Neural progenitor cell (in vitro differentiated cells): ENCODE data around the gene MAP3K9. TPM values are rescaled to one million over a fixed set of nuclear protein-coding genes. Genes with fewer than 3 reads are reported as not detected.

Source experiments
- DNase-seq: peaks from one replicate; pipeline ENCODE4 v3.0.0-alpha.2; 2016; ENCODE audit warnings: low spot score
- H2AFZ ChIP-seq: fragments of 200-600 bp; sonication (generic); replicated peaks from 2 replicates; pipeline ENCODE4 v1.6.1; 2016; ENCODE audit warnings: antibody characterized with exemption
- H3F3A ChIP-seq: fragments of 200-600 bp; sonication (generic); 2 replicates; pipeline ENCODE4 v1.6.1; 2016; ENCODE audit warnings: antibody characterized with exemption, low read depth
- H3K27ac ChIP-seq: fragments of 200-600 bp; sonication (generic); 2 replicates; pipeline ENCODE4 v1.5.1; 2016; ENCODE audit warnings: mild to moderate bottlenecking
- H3K27me3 ChIP-seq: fragments of 200-600 bp; sonication (generic); 2 replicates; pipeline ENCODE4 v1.6.1; 2016; ENCODE audit warnings: mild to moderate bottlenecking, moderate library complexity
- H3K36me3 ChIP-seq: fragments of 200-600 bp; sonication (generic); 2 replicates; pipeline ENCODE4 v1.5.1; 2016
- H3K4me1 ChIP-seq: fragments of 200-600 bp; sonication (generic); 2 replicates; pipeline ENCODE4 v1.6.1; 2016; ENCODE audit warnings: mixed run types
- H3K4me2 ChIP-seq: fragments of 200-600 bp; sonication (generic); 2 replicates; pipeline ENCODE4 v1.6.1; 2016
- H3K4me3 ChIP-seq: fragments of 200-600 bp; sonication (generic); 2 replicates; pipeline ENCODE4 v1.5.1; 2016
- H3K79me2 ChIP-seq: fragments of 200-600 bp; sonication (generic); 2 replicates; pipeline ENCODE4 v1.6.1; 2016; ENCODE audit warnings: low read depth
- H3K9ac ChIP-seq: fragments of 200-600 bp; sonication (generic); 2 replicates; pipeline ENCODE4 v1.6.1; 2016
- H3K9me3 ChIP-seq: fragments of 200-600 bp; sonication (generic); 2 replicates; pipeline ENCODE4 v1.5.1; 2016; ENCODE audit warnings: low read depth
- H4K20me1 ChIP-seq: fragments of 200-600 bp; sonication (generic); 2 replicates; pipeline ENCODE4 v1.6.1; 2016; ENCODE audit warnings: low read depth
- H3K27ac Mint-ChIP-seq: 3 replicates; pipeline ENCODE4 v1.8.0; 2021; ENCODE audit warnings: mixed read lengths
- H3K27me3 Mint-ChIP-seq: 2 replicates; pipeline ENCODE4 v1.8.0; 2022; ENCODE audit warnings: low read depth, mild to moderate bottlenecking, inconsistent platforms, moderate library complexity, mixed read lengths; ENCODE audit not compliant: insufficient read depth
- H3K36me3 Mint-ChIP-seq: 3 replicates; pipeline ENCODE4 v1.8.0; 2021; ENCODE audit warnings: mixed read lengths
- H3K4me1 Mint-ChIP-seq: 3 replicates; pipeline ENCODE4 v1.8.0; 2021; ENCODE audit warnings: mixed read lengths
- H3K4me3 Mint-ChIP-seq: 3 replicates; pipeline ENCODE4 v1.8.0; 2021; ENCODE audit warnings: mild to moderate bottlenecking, moderate library complexity, mixed read lengths
- H3K9me3 Mint-ChIP-seq: 3 replicates; pipeline ENCODE4 v1.8.0; 2020; ENCODE audit warnings: mixed read lengths
- EZH2 ChIP-seq: fragments of 200-600 bp; sonication (generic); IDR thresholded peaks from 2 replicates; pipeline ENCODE4 v1.6.1; 2017; ENCODE audit warnings: antibody characterized with exemption, mild to moderate bottlenecking, moderate library complexity
- EZH2phosphoT487 ChIP-seq: fragments of 200-600 bp; sonication (generic); IDR thresholded peaks from 2 replicates; pipeline ENCODE4 v1.6.1; 2017; ENCODE audit warnings: antibody characterized with exemption
- total RNA-seq: library from RNA; depleted of rRNA; stranded (reverse); fragments of >200 nt; gene quantifications from 2 replicates; pipeline ENCODE4 v1.2.3, GENCODE V29; 2015; ENCODE audit warnings: low replicate concordance
- TF ChIP-seq, protein P1 (sequence below): fragments of 200-600 bp; sonication (generic); IDR thresholded peaks from 2 replicates; pipeline ENCODE4 v1.5.1; 2017; ENCODE audit warnings: antibody characterized with exemption, mild to moderate bottlenecking

The MAP3K9 gene
- total RNA-seq, 1 donor from 2014 or later = 14.9 TPM

DNA sequence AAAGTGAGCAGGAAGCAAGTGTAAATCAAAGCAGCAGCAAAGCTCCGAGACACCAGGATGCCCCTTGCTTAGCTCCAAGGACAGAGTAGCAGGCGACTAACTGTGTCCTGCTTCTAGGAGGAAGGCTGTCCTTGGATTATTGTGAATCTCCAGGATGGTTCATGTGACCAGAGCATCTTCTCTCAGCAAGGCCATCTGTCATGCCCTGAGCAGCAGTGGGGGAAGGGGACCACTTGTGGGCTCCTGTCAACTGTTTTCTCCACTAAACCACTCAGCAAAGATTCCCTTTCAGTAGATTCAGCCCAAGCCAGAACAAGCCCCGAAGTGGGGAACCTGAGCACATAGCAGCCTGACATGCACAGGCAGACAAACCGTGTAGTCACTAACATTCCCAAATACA is 19.4 kb downstream of the MAP3K9 start:
- Histone ChIP-seq H3F3A (no peaks in the 10 kb centered on the region), H3K27ac (no peak overlapping the region), H3K9me3 (no peaks in the 10 kb centered on the region), H3K4me3 (no peak overlapping the region), H3K4me2 (no peak overlapping the region), H3K4me1 (no peaks in the 10 kb centered on the region), H3K9ac (no peak overlapping the region), H3K27me3 (no peaks in the 10 kb centered on the region), H3K36me3 (no peaks in the 10 kb centered on the region), H2AFZ (no peak overlapping the region), H4K20me1 (peaks cover 76% of the 10 kb centered on the region), H3K79me2 (peaks cover 64% of the 10 kb centered on the region)
- no peak overlapping the region for H3K4me3 Mint-ChIP-seq
- H3K36me3 Mint-ChIP-seq = peaks cover 23% of the 10 kb centered on the region
- H3K4me1 Mint-ChIP-seq = no peaks in the 10 kb centered on the region
- H3K27me3 Mint-ChIP-seq = no peaks in the 10 kb centered on the region
- TF ChIP-seq EZH2 = no peak
- TF ChIP-seq EZH2phosphoT487 = no peak
- TF ChIP-seq, protein P1, sequence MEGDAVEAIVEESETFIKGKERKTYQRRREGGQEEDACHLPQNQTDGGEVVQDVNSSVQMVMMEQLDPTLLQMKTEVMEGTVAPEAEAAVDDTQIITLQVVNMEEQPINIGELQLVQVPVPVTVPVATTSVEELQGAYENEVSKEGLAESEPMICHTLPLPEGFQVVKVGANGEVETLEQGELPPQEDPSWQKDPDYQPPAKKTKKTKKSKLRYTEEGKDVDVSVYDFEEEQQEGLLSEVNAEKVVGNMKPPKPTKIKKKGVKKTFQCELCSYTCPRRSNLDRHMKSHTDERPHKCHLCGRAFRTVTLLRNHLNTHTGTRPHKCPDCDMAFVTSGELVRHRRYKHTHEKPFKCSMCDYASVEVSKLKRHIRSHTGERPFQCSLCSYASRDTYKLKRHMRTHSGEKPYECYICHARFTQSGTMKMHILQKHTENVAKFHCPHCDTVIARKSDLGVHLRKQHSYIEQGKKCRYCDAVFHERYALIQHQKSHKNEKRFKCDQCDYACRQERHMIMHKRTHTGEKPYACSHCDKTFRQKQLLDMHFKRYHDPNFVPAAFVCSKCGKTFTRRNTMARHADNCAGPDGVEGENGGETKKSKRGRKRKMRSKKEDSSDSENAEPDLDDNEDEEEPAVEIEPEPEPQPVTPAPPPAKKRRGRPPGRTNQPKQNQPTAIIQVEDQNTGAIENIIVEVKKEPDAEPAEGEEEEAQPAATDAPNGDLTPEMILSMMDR = no peak
- no peak overlapping the region for H3K27ac Mint-ChIP-seq
- no peak for DNase-seq
- H3K9me3 Mint-ChIP-seq = no peaks in the 10 kb centered on the region

DNA sequence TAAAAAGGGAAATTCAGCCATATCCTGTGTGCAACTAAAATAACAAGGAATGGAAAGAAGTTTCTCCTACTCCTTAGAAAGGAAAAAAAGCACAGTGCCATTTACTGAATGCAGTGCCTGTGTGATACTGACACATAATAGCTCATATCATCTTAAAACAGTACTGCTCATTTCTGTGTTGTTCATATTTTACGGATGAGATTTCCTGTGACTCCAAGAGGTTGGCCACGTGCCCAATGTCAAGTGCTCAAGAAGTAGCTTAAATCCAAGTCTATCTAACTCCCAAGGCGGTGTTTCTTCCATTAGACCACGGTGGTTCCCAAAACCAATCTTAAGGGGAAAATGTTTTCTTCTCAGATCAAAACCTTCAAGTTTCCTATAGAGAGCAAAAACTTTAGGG is 20.0 kb downstream of the MAP3K9 start:
- Histone ChIP-seq H3K4me1 (no peaks in the 10 kb centered on the region), H4K20me1 (peaks cover 77% of the 10 kb centered on the region), H3K27me3 (no peaks in the 10 kb centered on the region), H3K79me2 (peaks cover 63% of the 10 kb centered on the region), H3K9me3 (no peaks in the 10 kb centered on the region), H3K27ac (no peak overlapping the region), H3F3A (no peaks in the 10 kb centered on the region), H2AFZ (no peak overlapping the region), H3K9ac (no peak overlapping the region), H3K4me3 (no peak overlapping the region), H3K4me2 (no peak overlapping the region), H3K36me3 (no peaks in the 10 kb centered on the region)
- no peaks in the 10 kb centered on the region for H3K9me3 Mint-ChIP-seq
- TF ChIP-seq EZH2phosphoT487 = no peak
- no peak for TF ChIP-seq EZH2
- TF ChIP-seq, protein P1 = no peak
- no peak for DNase-seq
- H3K4me1 Mint-ChIP-seq = no peaks in the 10 kb centered on the region
- H3K4me3 Mint-ChIP-seq = no peak overlapping the region
- no peaks in the 10 kb centered on the region for H3K27me3 Mint-ChIP-seq
- no peak overlapping the region for H3K27ac Mint-ChIP-seq
- H3K36me3 Mint-ChIP-seq = peaks cover 23% of the 10 kb centered on the region

DNA sequence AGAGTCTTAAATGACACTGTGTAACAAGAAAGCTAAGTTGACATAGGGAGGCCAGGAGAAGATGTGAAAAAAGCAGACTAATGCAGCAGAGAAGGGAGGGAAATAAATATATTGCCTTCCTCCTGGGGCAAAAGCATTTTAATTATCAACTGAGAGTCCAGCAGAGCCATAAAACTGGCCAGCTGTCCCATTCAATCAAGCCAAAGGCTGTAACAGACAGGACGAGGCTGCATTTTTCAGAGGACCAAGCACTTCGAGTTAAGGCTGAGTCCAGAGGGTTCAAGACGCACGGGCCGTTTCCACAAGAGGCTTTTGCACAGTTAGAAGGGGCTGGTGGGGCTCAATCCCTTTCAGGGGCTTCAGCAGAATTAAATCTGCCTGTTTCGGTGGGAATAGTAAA is 20.4 kb downstream of the MAP3K9 start:
- Histone ChIP-seq H3K27me3 (no peaks in the 10 kb centered on the region), H2AFZ (no peak overlapping the region), H3K4me3 (no peak overlapping the region), H3K79me2 (peaks cover 58% of the 10 kb centered on the region), H3K4me1 (no peaks in the 10 kb centered on the region), H3K9me3 (no peaks in the 10 kb centered on the region), H3K27ac (no peak overlapping the region), H3K36me3 (no peaks in the 10 kb centered on the region), H3F3A (no peaks in the 10 kb centered on the region), H3K9ac (no peak overlapping the region), H3K4me2 (no peak overlapping the region), H4K20me1 (peaks cover 77% of the 10 kb centered on the region)
- H3K9me3 Mint-ChIP-seq = no peaks in the 10 kb centered on the region
- H3K36me3 Mint-ChIP-seq = peaks cover 20% of the 10 kb centered on the region
- TF ChIP-seq EZH2phosphoT487 (no peak), EZH2 (no peak)
- TF ChIP-seq, protein P1 = no peak
- no peak overlapping the region for H3K4me3 Mint-ChIP-seq
- H3K4me1 Mint-ChIP-seq = no peaks in the 10 kb centered on the region
- no peak for DNase-seq
- H3K27ac Mint-ChIP-seq = no peak overlapping the region
- H3K27me3 Mint-ChIP-seq = no peaks in the 10 kb centered on the region
